ENCODE measurements around the gene SHISA7.

DNA sequence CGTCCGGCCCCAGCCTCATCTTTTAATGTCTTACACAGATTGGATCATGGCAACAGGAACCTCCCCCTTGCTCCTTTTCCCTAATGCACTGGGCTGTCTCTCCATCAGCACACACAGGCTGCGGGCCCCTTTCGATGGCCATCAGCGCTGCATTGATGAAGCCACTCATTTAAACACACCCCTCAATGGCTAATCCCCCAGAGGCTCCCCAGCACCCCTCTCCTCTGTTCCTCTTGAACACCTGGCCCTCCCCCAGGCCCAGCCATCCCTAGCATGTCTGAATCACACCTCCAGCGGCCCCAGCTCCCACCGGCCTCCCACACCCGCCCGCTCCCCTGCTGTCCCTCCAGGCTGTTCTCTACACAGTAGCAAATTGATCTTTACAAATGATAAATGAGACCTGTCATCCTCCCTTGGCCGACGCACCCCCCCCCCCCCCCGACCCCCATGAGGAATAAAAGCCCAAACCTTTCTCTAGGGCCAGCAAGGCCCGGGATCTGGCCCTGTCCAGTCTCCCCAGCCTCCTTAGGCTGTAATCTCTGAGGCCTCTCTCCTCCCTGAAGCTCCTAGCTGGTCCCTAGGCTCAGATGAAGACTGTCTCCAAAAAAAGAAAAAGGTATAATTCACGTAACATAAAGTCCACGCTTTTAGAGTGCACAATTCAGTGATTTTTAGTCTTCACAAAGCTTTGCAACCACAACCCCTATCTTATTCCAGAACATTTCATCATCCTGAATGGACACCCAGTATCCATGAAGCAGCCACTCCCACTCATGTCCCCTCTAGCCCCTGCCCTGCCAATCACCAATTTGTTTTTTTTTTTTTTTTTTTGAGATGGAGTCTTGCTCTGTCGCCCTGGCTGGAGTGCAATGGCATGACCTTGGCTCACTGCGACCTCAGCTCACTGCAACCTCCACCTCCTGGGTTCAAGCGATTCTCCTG is 50.0 kb downstream of the SHISA7 start:
- TF ChIP-seq, protein P1, sequence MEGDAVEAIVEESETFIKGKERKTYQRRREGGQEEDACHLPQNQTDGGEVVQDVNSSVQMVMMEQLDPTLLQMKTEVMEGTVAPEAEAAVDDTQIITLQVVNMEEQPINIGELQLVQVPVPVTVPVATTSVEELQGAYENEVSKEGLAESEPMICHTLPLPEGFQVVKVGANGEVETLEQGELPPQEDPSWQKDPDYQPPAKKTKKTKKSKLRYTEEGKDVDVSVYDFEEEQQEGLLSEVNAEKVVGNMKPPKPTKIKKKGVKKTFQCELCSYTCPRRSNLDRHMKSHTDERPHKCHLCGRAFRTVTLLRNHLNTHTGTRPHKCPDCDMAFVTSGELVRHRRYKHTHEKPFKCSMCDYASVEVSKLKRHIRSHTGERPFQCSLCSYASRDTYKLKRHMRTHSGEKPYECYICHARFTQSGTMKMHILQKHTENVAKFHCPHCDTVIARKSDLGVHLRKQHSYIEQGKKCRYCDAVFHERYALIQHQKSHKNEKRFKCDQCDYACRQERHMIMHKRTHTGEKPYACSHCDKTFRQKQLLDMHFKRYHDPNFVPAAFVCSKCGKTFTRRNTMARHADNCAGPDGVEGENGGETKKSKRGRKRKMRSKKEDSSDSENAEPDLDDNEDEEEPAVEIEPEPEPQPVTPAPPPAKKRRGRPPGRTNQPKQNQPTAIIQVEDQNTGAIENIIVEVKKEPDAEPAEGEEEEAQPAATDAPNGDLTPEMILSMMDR (IDR thresholded peaks at IDR 0.05; ENCODE audit: low read depth, low read length) = no peak
- TF ChIP-seq, protein P2, sequence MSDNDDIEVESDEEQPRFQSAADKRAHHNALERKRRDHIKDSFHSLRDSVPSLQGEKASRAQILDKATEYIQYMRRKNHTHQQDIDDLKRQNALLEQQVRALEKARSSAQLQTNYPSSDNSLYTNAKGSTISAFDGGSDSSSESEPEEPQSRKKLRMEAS (IDR thresholded peaks at IDR 0.05; ENCODE audit: low read depth, low read length) = no peak
- TF ChIP-seq POLR2A (IDR thresholded peaks at IDR 0.05; ENCODE audit: extremely low read depth, insufficient read length) (no peak), MYC (IDR thresholded peaks at IDR 0.05; ENCODE audit: low read depth, low read length) (no peak)
